ENCODE data around the gene MAN1C1.

GRCh38 chr1:25793585-25794170, 177.1 kb downstream of the MAN1C1 start:
- no peak for TF ChIP-seq CTCF (IDR thresholded peaks at IDR 0.05)
- no peak for TF ChIP-seq EZH2 (IDR thresholded peaks at IDR 0.05; ENCODE audit: borderline replicate concordance, insufficient read depth, low read depth, low read length, poor library complexity, severe bottlenecking)
